GM21528 (cell line): ENCODE measurements around the gene GPS2.

Experiments
- ATAC-seq: cut with Tn5 transposase; IDR thresholded peaks from one replicate; pipeline ENCODE4 v1.9.1; 2021; ENCODE audit warnings: mild to moderate bottlenecking, moderate library complexity; ENCODE audit not compliant: unreplicated experiment, low FRiP score

Gene GPS2, protein sequence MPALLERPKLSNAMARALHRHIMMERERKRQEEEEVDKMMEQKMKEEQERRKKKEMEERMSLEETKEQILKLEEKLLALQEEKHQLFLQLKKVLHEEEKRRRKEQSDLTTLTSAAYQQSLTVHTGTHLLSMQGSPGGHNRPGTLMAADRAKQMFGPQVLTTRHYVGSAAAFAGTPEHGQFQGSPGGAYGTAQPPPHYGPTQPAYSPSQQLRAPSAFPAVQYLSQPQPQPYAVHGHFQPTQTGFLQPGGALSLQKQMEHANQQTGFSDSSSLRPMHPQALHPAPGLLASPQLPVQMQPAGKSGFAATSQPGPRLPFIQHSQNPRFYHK

DNA sequence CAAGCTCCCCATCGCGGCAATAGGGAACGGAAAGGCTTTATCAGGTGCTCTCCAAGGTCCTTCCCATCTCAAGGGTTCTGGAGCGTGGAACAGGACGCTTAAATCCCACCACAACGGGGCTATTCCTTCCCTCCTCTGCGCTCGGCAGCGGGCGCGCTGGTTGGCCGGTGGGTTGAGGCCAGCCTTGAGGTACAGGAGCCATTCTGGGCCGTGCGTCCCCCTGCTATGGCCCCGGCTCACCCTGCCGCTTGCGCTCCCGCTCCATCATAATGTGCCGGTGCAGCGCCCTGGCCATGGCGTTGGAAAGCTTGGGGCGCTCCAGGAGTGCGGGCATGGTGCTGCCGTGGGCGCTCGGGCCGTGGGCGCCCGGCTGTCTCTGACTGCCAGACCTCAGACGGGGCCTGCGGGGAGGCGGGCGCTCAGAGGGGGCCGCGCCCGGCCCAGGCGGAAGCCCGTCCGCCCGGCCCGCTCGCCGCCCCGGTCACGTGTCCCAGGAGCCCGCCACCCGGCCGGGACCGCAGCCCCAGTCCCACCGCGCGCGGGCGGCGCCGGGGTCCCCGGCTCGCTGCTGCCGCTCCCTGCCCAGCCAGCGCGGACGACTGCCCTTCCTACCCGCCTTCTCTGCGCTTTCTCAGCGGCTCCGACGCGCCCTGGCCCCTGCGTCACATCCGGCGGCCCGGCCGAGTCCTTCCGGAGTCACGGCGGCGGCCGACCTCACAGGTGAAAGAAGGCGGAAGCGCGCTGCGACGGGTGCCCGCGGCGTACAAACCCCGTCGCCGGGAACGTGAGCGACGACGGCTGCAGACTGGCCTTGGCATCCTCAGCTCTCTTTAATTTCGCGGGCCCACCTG lies at the start of gene GPS2:
GPS2 (minus strand) TSS at position 642 of the 851 bp plus-strand sequence; CDS start at position 334, 308 bp downstream.
- ATAC-seq = peak; percentile 58

DNA sequence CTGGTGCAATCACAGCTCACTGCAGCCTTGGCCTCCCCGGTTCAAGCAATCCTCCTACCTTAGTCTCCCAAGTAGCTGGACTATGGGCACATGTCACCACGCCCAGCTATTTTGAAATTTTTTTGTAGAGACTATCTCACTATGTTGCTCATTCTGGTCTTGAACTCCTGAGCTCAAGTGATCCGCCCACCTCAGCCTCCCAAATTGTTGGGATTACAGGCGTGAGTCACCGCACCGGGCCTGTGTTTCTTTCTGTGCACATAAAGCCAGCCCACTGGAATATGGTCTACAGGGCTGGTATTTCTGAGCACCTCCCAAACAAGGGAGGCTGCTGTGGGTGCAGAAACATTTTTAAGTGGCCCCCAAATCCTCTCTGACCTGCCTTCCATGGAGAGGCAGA lies 48.2 kb upstream of the GPS2 start:
- no peak for ATAC-seq

DNA sequence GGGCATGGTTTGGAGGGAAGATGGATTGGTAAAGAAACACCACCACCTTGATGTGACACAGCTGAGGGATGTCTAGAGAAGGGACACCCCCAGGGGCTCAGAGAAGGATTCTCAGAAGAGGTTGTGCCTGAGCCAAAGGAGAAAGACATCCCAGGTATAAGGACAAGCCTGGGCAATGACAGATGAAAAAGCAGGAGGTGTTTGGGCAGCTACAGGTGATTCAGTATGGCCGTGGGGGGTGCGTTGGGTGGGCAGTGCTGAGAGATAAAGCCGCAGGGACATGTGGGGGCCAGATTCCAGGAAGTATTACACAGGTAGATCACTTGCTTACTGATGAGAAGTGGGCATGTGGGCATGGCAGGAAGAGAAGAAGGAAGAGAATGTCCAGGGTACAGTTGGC lies 46.7 kb upstream of the GPS2 start:
- no peak for ATAC-seq

DNA sequence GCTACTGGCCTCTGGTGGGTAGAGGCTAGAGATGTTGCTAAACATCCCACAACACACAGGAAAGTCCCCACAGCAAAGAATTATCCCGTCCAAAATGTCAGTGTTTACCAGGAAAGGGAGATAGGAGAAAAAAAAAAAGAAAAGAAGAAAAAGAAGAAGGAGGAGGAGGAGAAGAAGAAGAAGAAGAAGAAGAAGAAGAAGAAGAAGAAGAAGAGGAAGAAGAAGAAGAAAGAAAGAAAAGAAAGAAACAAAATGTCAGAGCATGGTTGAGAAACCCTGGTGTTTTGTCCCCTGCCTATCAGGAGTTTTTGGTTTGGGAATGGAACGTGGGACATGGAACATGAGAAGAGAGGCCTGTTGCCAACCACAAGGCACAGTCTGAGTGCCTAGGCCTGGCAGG lies 42.2 kb upstream of the GPS2 start:
- no peak for ATAC-seq

DNA sequence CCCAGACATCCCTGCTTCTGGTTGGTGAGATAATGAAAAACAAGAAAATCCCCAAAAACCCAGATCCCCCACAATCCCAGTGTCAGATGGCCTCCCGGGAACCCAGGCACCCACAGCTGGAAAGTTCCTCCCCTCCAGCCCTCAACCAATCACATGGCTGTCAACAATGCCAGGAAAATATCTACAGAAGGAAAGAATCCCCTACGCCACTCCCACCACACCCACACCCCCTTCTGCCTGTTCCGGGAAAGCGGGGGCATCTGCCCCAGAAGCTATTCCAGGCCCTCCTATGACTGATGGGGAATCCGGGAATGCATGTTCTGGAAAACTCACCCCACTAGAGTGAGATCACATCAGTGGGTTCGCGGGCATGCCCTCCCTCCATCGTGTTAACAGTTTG lies 41.6 kb upstream of the GPS2 start:
- no peak for ATAC-seq

DNA sequence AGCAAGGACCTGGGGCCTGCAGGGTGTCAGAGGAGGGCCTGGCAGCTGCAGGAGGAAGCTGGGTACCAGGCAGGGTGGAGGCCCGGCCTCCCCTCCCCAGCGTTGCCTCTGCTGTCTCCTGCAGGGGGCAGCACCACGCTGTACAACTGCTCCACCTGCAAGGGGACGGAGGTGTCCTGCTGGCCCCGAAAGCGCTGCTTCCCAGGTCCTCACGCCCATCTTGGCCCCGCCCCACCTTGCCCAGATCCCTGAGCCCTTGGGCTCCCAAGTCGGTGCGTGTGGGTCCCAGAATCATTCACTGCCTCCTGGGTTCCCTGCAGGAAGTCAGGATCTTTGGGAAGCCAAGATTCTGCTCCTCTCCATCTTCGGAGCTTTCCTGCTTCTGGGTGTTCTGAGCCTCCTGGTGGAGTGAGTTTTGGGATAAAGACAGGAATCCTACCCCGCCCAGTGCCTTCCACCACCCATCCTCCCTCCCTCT lies 41.0 kb upstream of the GPS2 start:
- ATAC-seq = no peak

DNA sequence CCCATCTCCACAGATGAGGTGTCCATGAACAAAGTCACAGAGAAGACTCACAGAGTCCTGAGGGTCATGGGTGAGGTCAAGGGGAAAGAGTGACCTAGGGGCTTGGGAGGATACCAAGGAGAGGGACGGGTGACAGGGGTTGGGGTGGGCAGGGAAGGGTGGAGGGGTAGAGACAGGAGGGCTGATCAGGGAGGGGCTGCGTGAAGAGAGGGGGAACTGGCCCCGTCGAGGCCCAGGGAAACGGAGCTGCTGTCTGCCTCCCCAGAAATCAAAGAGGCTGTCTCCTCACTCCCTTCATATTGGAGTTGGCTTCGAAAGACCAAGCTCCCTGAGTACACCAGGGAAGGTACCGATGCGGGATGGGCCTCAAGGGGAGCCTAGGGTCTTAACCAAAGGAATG lies 40.4 kb upstream of the GPS2 start:
- ATAC-seq = no peak

DNA sequence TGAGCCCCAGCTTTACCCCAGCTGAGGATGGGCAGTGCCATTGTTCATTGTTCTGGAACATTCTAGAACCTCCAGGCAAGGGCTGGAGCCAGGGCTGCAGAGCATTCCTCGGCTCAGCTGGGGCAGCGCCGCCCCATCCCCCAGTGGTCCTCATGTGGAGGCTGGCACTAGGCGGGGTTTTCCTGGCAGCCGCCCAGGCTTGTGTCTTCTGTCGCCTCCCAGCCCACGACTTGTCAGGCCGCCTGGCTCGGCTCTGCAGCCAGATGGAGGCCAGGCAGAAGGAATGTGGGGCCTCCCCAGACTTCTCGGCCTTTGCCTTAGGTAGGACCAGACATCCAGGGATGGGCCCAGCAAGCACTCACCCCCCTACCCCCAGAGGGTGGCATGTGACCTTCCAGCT lies 39.9 kb upstream of the GPS2 start, which contains the start of gene TMEM95:
TMEM95 (plus strand) TSS at position 104 of the 400 bp plus-strand sequence; CDS start at position 153, 49 bp downstream.
- no peak for ATAC-seq

DNA sequence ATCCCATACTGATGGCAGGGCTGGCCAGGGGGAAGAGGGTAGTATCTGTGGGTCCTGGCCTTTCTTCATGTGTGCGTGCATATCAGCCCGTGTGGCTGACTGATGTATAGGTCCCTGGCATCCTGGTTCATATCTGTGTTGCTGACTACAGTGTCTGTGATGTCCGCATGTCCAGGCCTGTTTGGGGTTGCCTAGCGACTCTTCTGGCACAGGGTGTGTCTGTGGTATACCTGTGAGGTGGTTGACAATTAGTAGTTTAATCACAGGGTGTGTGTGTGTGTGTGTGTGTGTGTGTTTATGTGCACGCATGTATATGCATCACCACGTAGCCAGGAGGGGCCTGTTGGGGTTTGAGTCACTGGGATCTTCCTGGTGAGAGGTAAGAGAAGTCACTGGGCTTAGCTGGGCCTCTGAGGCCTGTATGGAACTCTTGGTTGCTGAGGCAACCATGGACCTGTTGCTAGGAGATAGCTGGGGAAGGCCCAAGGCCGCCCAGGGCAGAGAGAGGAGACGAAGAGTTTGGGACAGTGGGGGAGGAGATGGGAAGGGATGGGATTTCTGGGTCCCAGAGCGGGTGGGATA lies 39.2 kb upstream of the GPS2 start:
- no peak for ATAC-seq

DNA sequence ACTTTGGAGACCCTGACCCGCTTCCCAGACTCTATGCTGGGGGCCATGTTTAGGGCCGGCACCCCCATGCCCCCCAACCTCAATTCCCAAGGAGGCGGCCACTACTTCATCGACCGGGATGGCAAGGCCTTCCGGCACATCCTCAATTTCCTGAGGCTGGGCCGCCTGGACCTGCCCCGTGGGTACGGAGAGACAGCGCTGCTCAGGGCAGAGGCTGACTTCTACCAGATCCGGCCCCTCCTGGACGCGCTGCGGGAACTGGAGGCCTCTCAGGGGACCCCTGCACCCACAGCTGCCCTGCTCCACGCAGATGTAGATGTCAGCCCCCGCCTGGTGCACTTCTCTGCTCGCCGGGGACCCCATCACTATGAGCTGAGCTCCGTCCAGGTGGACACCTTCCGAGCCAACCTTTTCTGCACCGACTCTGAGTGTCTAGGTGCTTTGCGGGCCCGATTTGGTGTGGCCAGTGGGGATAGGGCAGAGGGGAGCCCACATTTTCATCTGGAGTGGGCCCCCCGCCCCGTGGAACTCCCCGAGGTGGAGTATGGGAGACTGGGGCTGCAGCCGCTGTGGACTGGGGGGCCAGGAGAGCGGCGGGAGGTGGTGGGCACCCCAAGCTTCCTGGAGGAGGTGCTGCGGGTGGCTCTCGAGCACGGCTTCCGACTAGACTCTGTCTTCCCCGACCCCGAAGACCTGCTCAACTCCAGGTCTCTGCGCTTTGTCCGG lies 37.9 kb upstream of the GPS2 start:
- ATAC-seq = no peak

DNA sequence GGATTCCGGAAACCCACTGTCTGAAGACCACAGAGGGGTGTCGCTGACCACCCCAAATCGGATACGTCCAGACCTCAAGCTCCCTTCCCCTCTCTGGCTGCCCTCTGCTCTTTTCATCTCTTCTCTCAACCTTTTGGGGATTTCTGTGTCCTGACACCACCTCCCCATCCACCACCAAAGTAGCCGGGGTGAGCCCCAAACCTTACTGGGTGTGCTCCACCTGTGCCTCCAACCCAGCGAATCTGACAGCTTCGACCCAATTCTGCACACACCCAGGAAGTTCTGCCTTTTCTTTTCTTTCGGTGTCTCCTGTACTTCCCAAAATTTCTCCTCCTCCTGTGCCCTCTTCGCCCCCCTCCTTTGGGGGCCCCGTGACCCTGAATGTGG lies 37.3 kb upstream of the GPS2 start:
- ATAC-seq = no peak

DNA sequence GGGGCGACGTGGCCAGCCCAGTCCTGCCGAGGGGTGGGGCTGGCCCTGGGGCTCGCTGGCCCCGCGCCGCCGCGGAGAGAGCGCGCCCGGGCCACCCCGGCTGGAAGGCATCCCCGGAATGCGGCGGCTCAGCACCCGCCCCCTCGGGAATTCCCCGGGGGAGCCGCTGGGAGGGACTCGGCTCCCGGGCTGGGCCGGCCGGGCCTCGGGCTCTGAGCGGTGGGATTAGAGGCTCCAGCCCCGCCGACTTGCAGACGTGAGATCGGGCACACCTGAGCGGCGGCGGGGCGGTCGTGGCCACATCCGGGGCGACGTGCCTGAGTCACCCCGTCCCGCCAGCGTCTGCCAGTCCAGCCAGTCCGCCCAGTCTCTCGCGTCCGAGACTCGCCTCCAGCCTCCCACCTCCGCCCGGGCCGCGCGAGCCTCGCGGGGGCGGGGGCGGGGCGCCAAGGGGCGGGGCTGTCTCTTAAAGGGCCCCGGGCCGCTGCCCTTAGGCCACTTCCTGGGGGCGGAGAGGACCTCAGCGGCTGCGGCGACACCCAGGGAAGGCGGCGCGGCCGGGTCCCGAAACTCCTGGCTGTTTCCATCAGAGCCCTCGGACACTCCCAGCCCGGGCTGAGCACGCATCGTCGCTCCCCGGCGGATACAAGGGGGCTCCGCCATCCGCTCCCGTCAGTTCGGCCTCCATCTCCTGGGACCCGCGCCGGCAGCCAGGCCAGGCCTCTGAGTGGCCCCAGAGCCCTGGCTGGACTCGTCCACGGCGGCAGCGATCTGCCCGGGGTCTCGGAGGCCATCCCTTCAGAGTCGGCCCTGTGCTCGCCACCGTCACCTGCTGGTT lies 36.7 kb upstream of the GPS2 start, which contains the start of gene KCTD11:
KCTD11 (plus strand) TSS at position 498 of the 838 bp plus-strand sequence.
- ATAC-seq = peak; percentile 58

DNA sequence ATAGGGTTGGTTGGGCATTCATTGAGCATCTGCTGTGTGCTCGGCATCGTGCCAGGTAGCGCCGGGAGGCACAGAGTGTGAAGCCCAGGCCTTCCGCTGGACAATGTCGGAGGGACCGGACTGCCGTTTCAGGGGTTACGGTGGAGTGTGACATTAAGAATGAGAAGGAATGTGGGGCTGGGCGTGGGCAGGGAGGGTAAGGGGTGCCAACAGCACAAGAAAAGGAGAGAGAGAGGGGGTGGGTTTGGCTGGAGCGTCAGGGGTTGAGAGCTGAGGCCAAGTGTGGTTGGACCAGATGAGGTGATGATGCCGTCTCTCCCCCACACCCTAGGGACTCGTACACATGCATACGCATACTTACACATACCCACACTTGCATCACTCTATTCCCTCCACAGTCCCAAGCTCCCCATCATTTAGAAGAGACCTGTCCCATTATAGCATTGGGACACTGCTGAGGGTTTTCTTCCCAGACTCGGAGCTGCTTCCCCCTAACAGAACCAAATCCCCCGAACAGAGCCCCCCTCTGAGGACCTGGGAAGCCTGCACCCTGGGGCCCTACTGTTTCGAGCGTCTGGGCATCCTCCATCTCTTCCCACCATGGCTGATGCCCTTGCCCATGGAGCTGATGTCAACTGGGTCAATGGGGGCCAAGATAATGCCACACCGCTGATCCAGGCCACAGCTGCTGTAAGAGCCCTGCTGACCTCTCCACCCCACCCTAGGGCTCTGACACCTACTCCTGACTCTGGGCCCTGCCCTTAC lies 33.5 kb upstream of the GPS2 start:
- ATAC-seq = no peak

DNA sequence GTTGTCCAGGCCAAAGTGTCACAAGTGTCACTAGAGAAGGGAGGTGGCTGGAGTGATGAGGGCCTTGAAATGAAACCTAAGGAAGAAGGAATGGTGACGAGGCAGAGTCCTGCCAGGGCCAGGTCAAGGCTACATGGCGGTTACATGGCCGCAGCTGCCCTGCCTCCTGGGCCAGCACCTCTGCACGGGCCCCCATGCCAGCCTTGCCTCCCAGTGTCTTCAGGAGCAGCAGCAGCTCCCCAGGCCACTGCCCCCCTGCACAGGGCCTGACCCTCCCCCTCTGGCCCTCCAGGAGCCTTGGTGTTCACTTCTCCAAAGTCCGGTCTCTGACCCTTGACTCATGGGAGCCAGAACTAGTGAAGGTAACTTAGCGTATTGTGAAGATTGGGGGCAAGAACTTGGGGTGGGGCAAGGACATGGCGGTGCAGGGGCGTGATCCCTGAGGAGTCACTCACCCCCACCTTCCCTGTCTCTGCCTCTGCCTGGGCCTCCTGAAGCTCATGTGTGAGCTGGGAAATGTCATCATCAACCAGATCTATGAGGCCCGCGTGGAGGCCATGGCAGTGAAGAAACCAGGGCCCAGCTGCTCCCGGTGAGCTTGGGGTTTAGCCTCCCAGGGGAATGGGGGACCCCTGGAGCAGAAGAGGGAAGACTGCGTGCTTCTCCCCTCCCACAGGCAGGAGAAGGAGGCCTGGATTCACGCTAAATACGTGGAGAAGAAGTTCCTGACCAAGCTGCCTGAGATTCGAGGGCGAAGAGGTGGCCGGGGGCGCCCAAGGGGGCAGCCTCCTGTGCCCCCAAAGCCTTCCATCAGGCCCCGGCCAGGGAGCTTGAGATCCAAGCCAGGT lies 32.7 kb upstream of the GPS2 start:
- ATAC-seq = no peak

DNA sequence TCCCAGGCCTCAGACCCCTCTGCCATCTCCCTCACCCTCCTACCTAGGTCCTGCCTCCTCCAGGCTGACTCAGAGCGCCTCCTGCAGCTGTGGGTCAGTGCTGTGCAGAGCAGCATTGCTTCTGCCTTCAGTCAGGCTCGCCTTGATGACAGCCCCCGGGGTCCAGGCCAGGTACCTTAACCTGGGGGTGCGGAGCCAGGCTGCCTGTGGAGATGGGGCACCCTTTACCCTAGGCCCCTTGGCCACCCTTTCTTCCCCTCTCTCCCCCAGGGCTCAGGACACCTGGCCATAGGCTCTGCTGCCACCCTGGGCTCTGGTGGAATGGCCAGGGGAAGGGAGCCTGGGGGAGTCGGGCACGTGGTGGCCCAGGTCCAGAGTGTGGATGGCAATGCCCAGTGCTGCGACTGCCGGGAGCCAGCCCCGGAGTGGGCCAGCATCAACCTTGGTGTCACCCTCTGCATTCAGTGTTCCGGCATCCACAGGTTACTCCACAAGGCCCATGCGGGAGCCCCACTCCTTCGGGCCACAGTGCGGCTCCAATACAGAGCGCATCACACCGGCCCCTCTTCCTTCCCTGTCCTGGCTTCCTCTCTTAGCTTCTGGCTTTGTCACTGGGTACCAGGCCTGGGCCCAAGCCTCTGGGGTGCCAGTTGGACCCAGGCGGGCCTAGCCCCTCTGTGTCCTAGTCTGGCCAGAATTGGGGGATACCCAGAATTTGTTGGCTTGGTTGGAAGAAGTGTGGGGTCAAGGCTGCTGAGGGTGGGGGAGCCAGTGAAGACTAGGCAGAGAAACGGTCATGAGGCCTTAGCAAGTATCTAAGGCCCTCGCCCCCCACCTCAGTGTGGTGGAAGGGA lies 31.8 kb upstream of the GPS2 start:
- ATAC-seq = no peak

DNA sequence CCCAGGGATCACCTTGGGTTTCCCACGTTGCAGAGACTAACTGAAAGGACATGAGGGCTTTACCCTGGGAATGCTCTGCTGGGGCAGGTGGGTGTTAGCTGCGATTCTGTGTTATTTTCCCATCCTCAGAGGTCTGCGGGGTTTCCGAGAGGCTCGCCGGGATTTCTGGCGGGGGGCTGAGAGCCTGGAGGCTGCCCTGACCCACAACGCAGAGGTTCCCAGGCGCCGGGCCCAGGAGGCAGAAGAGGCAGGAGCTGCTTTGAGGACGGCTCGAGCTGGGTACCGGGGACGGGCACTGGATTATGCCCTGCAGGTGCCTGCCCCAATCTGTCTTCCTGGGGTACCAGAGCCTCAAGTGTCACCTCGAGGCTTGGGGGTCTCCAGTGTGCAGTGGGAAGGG lies 28.1 kb upstream of the GPS2 start:
- ATAC-seq = no peak

DNA sequence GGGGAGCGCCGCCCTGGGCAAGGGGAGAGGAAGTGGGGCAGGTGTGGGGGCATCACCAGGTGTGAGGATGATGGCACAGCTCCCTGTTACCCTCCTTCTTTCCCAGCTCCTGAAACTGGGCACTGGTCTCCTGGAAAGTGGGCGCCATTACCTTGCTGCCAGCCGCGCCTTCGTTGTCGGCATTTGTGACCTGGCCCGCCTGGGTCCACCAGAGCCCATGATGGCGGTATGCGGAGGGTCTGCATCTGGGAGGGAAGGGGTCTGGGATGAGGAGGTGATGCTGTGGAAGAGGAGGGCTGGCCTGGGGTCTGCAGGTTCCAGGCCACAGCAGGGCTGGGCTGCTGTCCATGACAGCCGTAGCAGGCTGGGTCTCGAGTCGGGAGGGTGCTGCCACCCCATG lies 26.7 kb upstream of the GPS2 start:
- no peak for ATAC-seq
